GM12878 (cell line): ENCODE data around the gene CRAT. TPM values are rescaled to one million over a fixed set of nuclear protein-coding genes. Genes with fewer than 3 reads are reported as not detected.

Experiments
- CHD2 ChIP-seq: IDR thresholded peaks from 2 replicates; pipeline ENCODE4 v1.6.1; 2011; ENCODE audit warnings: low read depth, low read length, improper control_type of control experiment, borderline replicate concordance
- DPF2 ChIP-seq: fragments of 450-650 bp; IDR thresholded peaks from 2 replicates; pipeline ENCODE4 v1.6.1; 2017; ENCODE audit warnings: mild to moderate bottlenecking
- EED ChIP-seq: sonication (generic); IDR thresholded peaks from 2 replicates; pipeline ENCODE4 v1.6.1; 2016; ENCODE audit warnings: antibody characterized with exemption, low read depth
- IKZF1 ChIP-seq: fragments of 450-650 bp; conservative IDR thresholded peaks from 2 replicates; pipeline ENCODE4 v1.6.1; 2017; ENCODE audit warnings: antibody characterized with exemption, mild to moderate bottlenecking
- IKZF2 ChIP-seq, 2 experiments: fragments of 450-650 bp; IDR thresholded peaks; 2 replicates each; pipeline ENCODE4 v1.6.1; 2017; ENCODE audit warnings: mild to moderate bottlenecking in 2 of 2, moderate library complexity in 2 of 2
- NBN ChIP-seq: fragments of 450-650 bp; IDR thresholded peaks from 2 replicates; pipeline ENCODE4 v1.6.1; 2016
- NFYA ChIP-seq: IDR thresholded peaks from 2 replicates; pipeline ENCODE4 v1.6.1; 2011; ENCODE audit warnings: low read depth, mild to moderate bottlenecking, low read length, improper control_type of control experiment, borderline replicate concordance
- POLR2A ChIP-seq: IDR thresholded peaks from 2 replicates; pipeline ENCODE4 v1.6.1; 2011; ENCODE audit warnings: low read depth, mild to moderate bottlenecking, low read length
- POLR2AphosphoS2 ChIP-seq: IDR thresholded peaks from 2 replicates; pipeline ENCODE4 v1.6.1; 2011; ENCODE audit warnings: low read depth, mild to moderate bottlenecking, low read length, improper control_type of control experiment, moderate library complexity
- RB1 ChIP-seq: fragments of 450-650 bp; formaldehyde crosslinking; IDR thresholded peaks from 2 replicates; pipeline ENCODE4 v1.6.1; 2017; ENCODE audit warnings: mild to moderate bottlenecking, borderline replicate concordance
- SMARCA5 ChIP-seq: fragments of 450-650 bp; IDR thresholded peaks from 2 replicates; pipeline ENCODE4 v1.6.1; 2017; ENCODE audit warnings: mild to moderate bottlenecking
- TCF3 ChIP-seq: IDR thresholded peaks from 2 replicates; pipeline ENCODE4 v1.6.1; 2012; ENCODE audit warnings: low read depth, mild to moderate bottlenecking, low read length, borderline replicate concordance; ENCODE audit not compliant: insufficient read depth
- polyA plus RNA-seq, 11 experiments: library from polyadenylated mRNA; depleted of rRNA in 4 of 11; unstranded in 6 of 11; stranded (reverse) in 5 of 11; fragments of >200 nt; fragmentation: Nextera tagmentation in 4 of 11; fragmentation: Illumina TruSeq in 1 of 11; extraction: Ambion mirVana in 4 of 11; extraction: Trizol in 1 of 11; gene quantifications; 1 replicate in 1 of 11; 2 replicates in 10 of 11; pipeline versions ENCODE4 v1.2.1 to v1.2.3, GENCODE V29; 2011 to 2016; ENCODE audit warnings: inconsistent platforms in 2 of 11, missing spikeins in 2 of 11, low read depth in 1 of 11
- total RNA-seq, 4 experiments: library from RNA; depleted of rRNA in 3 of 4; stranded (reverse); fragments of >200 nt in 3 of 4; fragmentation: Illumina TruSeq in 1 of 4; extraction: Trizol in 1 of 4; gene quantifications; 2 replicates each; pipeline versions ENCODE4 v1.2.1 to v1.2.3, GENCODE V29; 2013 to 2021
- TF ChIP-seq, protein P1 (sequence below): IDR thresholded peaks from 2 replicates; pipeline ENCODE4 v1.6.1; 2011; ENCODE audit warnings: borderline replicate concordance, low read depth, mild to moderate bottlenecking, moderate library complexity, low read length; ENCODE audit not compliant: insufficient read depth, poor library complexity, severe bottlenecking
- TF ChIP-seq, protein P2 (sequence below): IDR thresholded peaks from 2 replicates; pipeline ENCODE4 v1.6.1; 2012; ENCODE audit warnings: mild to moderate bottlenecking, low read depth, low read length
- TF ChIP-seq, protein P3 (sequence below): fragments of 450-650 bp; IDR thresholded peaks from 2 replicates; pipeline ENCODE4 v1.6.1; 2017; ENCODE audit warnings: low read depth, mild to moderate bottlenecking, moderate library complexity

CRAT gene
- total and polyA plus RNA-seq, 10 of the 15 experiments (the other 5 are each of a cell fraction or from before 2014, with no cell fraction given) = 0.10 to 3.4 (median 1.8) TPM

DNA sequence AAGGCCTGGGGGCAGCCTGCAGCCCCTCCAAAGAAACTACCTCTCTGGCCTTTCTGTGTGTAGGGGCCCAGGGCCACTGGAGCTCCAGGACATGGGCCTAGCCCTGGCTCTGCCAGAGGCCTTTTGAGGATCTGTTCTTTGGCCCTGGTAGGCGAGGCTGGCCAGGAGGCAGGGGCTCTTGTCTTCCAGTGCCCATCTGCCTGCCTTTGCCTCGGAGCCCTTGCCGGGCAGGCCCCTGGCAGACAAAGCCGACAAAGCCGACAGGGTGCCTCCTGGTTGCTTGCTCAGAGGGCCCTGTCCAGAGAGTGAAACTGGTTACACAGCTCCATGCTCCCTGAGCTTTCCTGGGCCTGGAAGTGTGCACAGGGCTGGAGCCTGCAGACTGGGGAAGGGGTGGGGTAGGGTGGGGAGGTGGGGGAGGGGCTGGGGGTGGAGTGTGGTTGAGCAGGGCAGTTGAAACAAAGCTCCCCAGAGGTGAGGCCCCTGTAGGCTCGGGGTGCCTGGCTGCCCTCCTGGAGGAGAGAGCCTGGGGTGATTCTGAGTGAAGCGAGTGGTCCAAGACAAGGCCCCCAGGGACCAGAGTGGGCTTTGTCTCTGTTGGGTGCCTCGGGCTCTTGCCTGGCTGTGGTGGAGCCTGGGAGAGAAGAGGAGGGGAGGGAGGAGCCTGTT is 29.9 kb upstream of the CRAT start (continued):
- TF ChIP-seq, protein P1, sequence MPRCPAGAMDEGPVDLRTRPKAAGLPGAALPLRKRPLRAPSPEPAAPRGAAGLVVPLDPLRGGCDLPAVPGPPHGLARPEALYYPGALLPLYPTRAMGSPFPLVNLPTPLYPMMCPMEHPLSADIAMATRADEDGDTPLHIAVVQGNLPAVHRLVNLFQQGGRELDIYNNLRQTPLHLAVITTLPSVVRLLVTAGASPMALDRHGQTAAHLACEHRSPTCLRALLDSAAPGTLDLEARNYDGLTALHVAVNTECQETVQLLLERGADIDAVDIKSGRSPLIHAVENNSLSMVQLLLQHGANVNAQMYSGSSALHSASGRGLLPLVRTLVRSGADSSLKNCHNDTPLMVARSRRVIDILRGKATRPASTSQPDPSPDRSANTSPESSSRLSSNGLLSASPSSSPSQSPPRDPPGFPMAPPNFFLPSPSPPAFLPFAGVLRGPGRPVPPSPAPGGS = no peak
- TF ChIP-seq, protein P2, sequence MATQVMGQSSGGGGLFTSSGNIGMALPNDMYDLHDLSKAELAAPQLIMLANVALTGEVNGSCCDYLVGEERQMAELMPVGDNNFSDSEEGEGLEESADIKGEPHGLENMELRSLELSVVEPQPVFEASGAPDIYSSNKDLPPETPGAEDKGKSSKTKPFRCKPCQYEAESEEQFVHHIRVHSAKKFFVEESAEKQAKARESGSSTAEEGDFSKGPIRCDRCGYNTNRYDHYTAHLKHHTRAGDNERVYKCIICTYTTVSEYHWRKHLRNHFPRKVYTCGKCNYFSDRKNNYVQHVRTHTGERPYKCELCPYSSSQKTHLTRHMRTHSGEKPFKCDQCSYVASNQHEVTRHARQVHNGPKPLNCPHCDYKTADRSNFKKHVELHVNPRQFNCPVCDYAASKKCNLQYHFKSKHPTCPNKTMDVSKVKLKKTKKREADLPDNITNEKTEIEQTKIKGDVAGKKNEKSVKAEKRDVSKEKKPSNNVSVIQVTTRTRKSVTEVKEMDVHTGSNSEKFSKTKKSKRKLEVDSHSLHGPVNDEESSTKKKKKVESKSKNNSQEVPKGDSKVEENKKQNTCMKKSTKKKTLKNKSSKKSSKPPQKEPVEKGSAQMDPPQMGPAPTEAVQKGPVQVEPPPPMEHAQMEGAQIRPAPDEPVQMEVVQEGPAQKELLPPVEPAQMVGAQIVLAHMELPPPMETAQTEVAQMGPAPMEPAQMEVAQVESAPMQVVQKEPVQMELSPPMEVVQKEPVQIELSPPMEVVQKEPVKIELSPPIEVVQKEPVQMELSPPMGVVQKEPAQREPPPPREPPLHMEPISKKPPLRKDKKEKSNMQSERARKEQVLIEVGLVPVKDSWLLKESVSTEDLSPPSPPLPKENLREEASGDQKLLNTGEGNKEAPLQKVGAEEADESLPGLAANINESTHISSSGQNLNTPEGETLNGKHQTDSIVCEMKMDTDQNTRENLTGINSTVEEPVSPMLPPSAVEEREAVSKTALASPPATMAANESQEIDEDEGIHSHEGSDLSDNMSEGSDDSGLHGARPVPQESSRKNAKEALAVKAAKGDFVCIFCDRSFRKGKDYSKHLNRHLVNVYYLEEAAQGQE = no peak
- 0 out of 2 replicates have a peak, but pooled peaks have one; percentile 22 for TF ChIP-seq RB1
- no peak for TF ChIP-seq CHD2
- no peak for TF ChIP-seq TCF3
- TF ChIP-seq POLR2A = peak; percentile 47
- peak; percentile 85 for TF ChIP-seq IKZF1
- TF ChIP-seq NFYA = no peak
- no peak for TF ChIP-seq POLR2AphosphoS2
- TF ChIP-seq EED = peak; percentile 34
- peak; percentile 57 to 60; a peak in 2 of 4 replicates for TF ChIP-seq IKZF2 (IDR thresholded peaks at IDR 0.05)
- peak; percentile 75 for TF ChIP-seq SMARCA5
- TF ChIP-seq NBN = peak; percentile 49; the same call in 1 of the 2 replicates
- TF ChIP-seq, protein P3, sequence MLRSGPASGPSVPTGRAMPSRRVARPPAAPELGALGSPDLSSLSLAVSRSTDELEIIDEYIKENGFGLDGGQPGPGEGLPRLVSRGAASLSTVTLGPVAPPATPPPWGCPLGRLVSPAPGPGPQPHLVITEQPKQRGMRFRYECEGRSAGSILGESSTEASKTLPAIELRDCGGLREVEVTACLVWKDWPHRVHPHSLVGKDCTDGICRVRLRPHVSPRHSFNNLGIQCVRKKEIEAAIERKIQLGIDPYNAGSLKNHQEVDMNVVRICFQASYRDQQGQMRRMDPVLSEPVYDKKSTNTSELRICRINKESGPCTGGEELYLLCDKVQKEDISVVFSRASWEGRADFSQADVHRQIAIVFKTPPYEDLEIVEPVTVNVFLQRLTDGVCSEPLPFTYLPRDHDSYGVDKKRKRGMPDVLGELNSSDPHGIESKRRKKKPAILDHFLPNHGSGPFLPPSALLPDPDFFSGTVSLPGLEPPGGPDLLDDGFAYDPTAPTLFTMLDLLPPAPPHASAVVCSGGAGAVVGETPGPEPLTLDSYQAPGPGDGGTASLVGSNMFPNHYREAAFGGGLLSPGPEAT = peak; percentile 65; the same call in 1 of the 2 replicates
- TF ChIP-seq DPF2 = peak; percentile 79
- TF ChIP-seq, all 136 proteins: peak for 14
